ENCODE data around the gene DNTTIP2.

The DNTTIP2 gene

GRCh38 chr1:93846206-93846991, 32.6 kb downstream of the DNTTIP2 start:
- Histone ChIP-seq H3K4me2 (ENCODE audit: low read length) (peak overlapping the region; percentile 90), H3K4me1 (ENCODE audit: control insufficient read depth, low read length) (peaks cover 36% of the 10 kb centered on the region), H3F3A (ENCODE audit: control insufficient read depth, insufficient read depth) (peaks cover 11% of the 10 kb centered on the region), H3K27me3 (ENCODE audit: control insufficient read depth, low read length) (no peaks in the 10 kb centered on the region), H3K79me2 (ENCODE audit: control insufficient read depth, low read length) (peaks cover 4% of the 10 kb centered on the region), H3K9me3 (ENCODE audit: control insufficient read depth, insufficient read depth, low read length) (no peaks in the 10 kb centered on the region), H4K20me1 (ENCODE audit: control insufficient read depth, insufficient read depth, low read depth, low read length) (no peaks in the 10 kb centered on the region), H3K9me2 (replicated peaks; ENCODE audit: control insufficient read depth, low read length) (no peaks in the 10 kb centered on the region), H3K4me3 (ENCODE audit: low read length) (peak overlapping the region; percentile 96), H3K27ac (ENCODE audit: low read depth, low read length) (peak overlapping the region; percentile 85), H3K36me3 (ENCODE audit: control insufficient read depth, low read length) (peaks cover 15% of the 10 kb centered on the region)
- TF ChIP-seq EZH2phosphoT487 (IDR thresholded peaks at IDR 0.05; ENCODE audit: borderline replicate concordance, low read length) (no peak), CTCF (IDR thresholded peaks at IDR 0.05; ENCODE audit: low read depth, low read length, poor library complexity, severe bottlenecking) (peak; percentile 46)

- peaks cover 11% of the 10 kb centered on the region for H3F3A ChIP-seq (ENCODE audit: control insufficient read depth, insufficient read depth)
- H3K27me3 ChIP-seq (ENCODE audit: control insufficient read depth, low read length): no peaks in the 10 kb centered on the region
- H4K20me1 ChIP-seq (ENCODE audit: control insufficient read depth, insufficient read depth, low read depth, low read length): no peaks in the 10 kb centered on the region
- no peaks in the 10 kb centered on the region for H3K9me2 ChIP-seq (replicated peaks; ENCODE audit: control insufficient read depth, low read length)
- TF ChIP-seq EZH2phosphoT487 (IDR thresholded peaks at IDR 0.05; ENCODE audit: borderline replicate concordance, low read length) (no peak), CTCF (IDR thresholded peaks at IDR 0.05; ENCODE audit: low read depth, low read length, poor library complexity, severe bottlenecking) (no peak)
- H3K27ac ChIP-seq (ENCODE audit: low read depth, low read length): peak overlapping the region; percentile 85
- no peaks in the 10 kb centered on the region for H3K9me3 ChIP-seq (ENCODE audit: control insufficient read depth, insufficient read depth, low read length)
- H3K36me3 ChIP-seq (ENCODE audit: control insufficient read depth, low read length): peaks cover 15% of the 10 kb centered on the region
- peak overlapping the region; percentile 96 for H3K4me3 ChIP-seq (ENCODE audit: low read length)
- peaks cover 4% of the 10 kb centered on the region for H3K79me2 ChIP-seq (ENCODE audit: control insufficient read depth, low read length)
- peak overlapping the region; percentile 90 for H3K4me2 ChIP-seq (ENCODE audit: low read length)
- peaks cover 36% of the 10 kb centered on the region for H3K4me1 ChIP-seq (ENCODE audit: control insufficient read depth, low read length)
These were observed 33.3 kb downstream of the DNTTIP2 start for GRCh38 chr1:93845538-93846205.

GRCh38 chr1:93844262-93845045, 34.6 kb downstream of the DNTTIP2 start:
- Histone ChIP-seq H3F3A (ENCODE audit: control insufficient read depth, insufficient read depth) (peaks cover 9% of the 10 kb centered on the region), H4K20me1 (ENCODE audit: control insufficient read depth, insufficient read depth, low read depth, low read length) (no peaks in the 10 kb centered on the region), H3K27ac (ENCODE audit: low read depth, low read length) (no peak overlapping the region), H3K4me1 (ENCODE audit: control insufficient read depth, low read length) (peaks cover 32% of the 10 kb centered on the region), H3K36me3 (ENCODE audit: control insufficient read depth, low read length) (peaks cover 21% of the 10 kb centered on the region), H3K79me2 (ENCODE audit: control insufficient read depth, low read length) (peaks cover 4% of the 10 kb centered on the region), H3K9me2 (replicated peaks; ENCODE audit: control insufficient read depth, low read length) (no peaks in the 10 kb centered on the region), H3K4me2 (ENCODE audit: low read length) (peak overlapping the region; percentile 44), H3K9me3 (ENCODE audit: control insufficient read depth, insufficient read depth, low read length) (no peaks in the 10 kb centered on the region), H3K4me3 (ENCODE audit: low read length) (no peak overlapping the region), H3K27me3 (ENCODE audit: control insufficient read depth, low read length) (no peaks in the 10 kb centered on the region)
- TF ChIP-seq EZH2phosphoT487 (IDR thresholded peaks at IDR 0.05; ENCODE audit: borderline replicate concordance, low read length) (no peak), CTCF (IDR thresholded peaks at IDR 0.05; ENCODE audit: low read depth, low read length, poor library complexity, severe bottlenecking) (peak; percentile 74)

All from DOHH2 (cell line).